HL-60 (cell line): ENCODE measurements around the gene FAM20A.

Experiments used
- DNase-seq, 2 experiments: peaks; one replicate each; pipeline ENCODE4 v3.0.0-alpha.2; 2010 to 2020; ENCODE audit warnings: low read depth in 1 of 2, low spot score in 1 of 2
- H3K27ac ChIP-seq: fragments of 250-450 bp; sonication (Bioruptor Pico); replicated peaks from 2 replicates; pipeline ENCODE4 v1.5.1; 2020; ENCODE audit warnings: mild to moderate bottlenecking, moderate library complexity
- H3K27me3 ChIP-seq: fragments of 250-450 bp; sonication (Bioruptor Pico); 2 replicates; pipeline ENCODE4 v1.5.1; 2021; ENCODE audit warnings: mild to moderate bottlenecking, moderate library complexity; ENCODE audit not compliant: insufficient read depth, poor library complexity, severe bottlenecking
- H3K4me3 ChIP-seq: replicated peaks from 2 replicates; pipeline ENCODE4 v1.5.1; 2011; ENCODE audit warnings: mild to moderate bottlenecking, control low read depth, low read length; ENCODE audit not compliant: insufficient read depth
- CTCF ChIP-seq: IDR thresholded peaks from one replicate; pipeline ENCODE4 v1.5.1; 2011; ENCODE audit warnings: low read length, control low read depth, inconsistent platforms; ENCODE audit not compliant: insufficient read depth
- GABPA ChIP-seq: IDR thresholded peaks from 2 replicates; pipeline ENCODE4 v1.6.1; 2012; ENCODE audit warnings: low read depth
- POLR2AphosphoS5 ChIP-seq: IDR thresholded peaks from 2 replicates; pipeline ENCODE4 v1.6.1; 2012; ENCODE audit warnings: low read depth
- REST ChIP-seq: IDR thresholded peaks from 2 replicates; pipeline ENCODE4 v1.6.1; 2012; ENCODE audit warnings: low read depth; ENCODE audit not compliant: insufficient replicate concordance
- SPI1 ChIP-seq: IDR thresholded peaks from 2 replicates; pipeline ENCODE4 v1.6.1; 2012; ENCODE audit warnings: low read depth, mild to moderate bottlenecking, borderline replicate concordance

Gene FAM20A

GRCh38 chr17:68569346-68569745, 31.8 kb downstream of the FAM20A start:
- Histone ChIP-seq H3K27me3 (peaks cover 2% of the 10 kb centered on the region), H3K27ac (no peak overlapping the region), H3K4me3 (no peak overlapping the region)
- no peak for DNase-seq
- TF ChIP-seq CTCF: no peak
- TF ChIP-seq POLR2AphosphoS5: no peak
- TF ChIP-seq SPI1: no peak
- TF ChIP-seq REST: no peak
- no peak for TF ChIP-seq GABPA

GRCh38 chr17:68568581-68568980, 32.6 kb downstream of the FAM20A start:
- no peak overlapping the region for H3K27ac ChIP-seq
- peaks cover 2% of the 10 kb centered on the region for H3K27me3 ChIP-seq
- DNase-seq: no peak
- no peak for TF ChIP-seq SPI1
- TF ChIP-seq REST: no peak
- no peak for TF ChIP-seq GABPA
- no peak for TF ChIP-seq CTCF
- no peak for TF ChIP-seq POLR2AphosphoS5
- no peak overlapping the region for H3K4me3 ChIP-seq

- TF ChIP-seq POLR2AphosphoS5 (no peak), GABPA (no peak), CTCF (no peak), REST (no peak), SPI1 (no peak)
- Histone ChIP-seq H3K27me3 (peaks cover 2% of the 10 kb centered on the region), H3K27ac (no peak overlapping the region), H3K4me3 (no peak overlapping the region)
- DNase-seq: no peak
Observed at GRCh38 chr17:68567581-68567980, 33.6 kb downstream of the FAM20A start.
